Mucosa of stomach (tissue), 1 donor: Measurements from ENCODE around the gene METTL23.
"Not testable (repeated sequence)": the region's sequence is repeated elsewhere in the genome, so short reads cannot be mapped to it uniquely, and the experiment has no call there.

Source experiments
- H3K27me3 ChIP-seq: one replicate; pipeline ENCODE4 v1.7.0; 2013; ENCODE audit warnings: mild to moderate bottlenecking, low read length; ENCODE audit not compliant: control insufficient read depth, insufficient read depth
- H3K36me3 ChIP-seq: one replicate; pipeline ENCODE4 v1.7.0; 2013; ENCODE audit warnings: low read length; ENCODE audit not compliant: control insufficient read depth, insufficient read depth
- H3K4me1 ChIP-seq: one replicate; pipeline ENCODE4 v1.7.0; 2013; ENCODE audit warnings: mild to moderate bottlenecking, low read length; ENCODE audit not compliant: control insufficient read depth, insufficient read depth
- H3K4me3 ChIP-seq: one replicate; pipeline ENCODE4 v1.7.0; 2013; ENCODE audit warnings: low read length
- H3K9ac ChIP-seq: one replicate; pipeline ENCODE4 v1.7.0; 2013; ENCODE audit warnings: mild to moderate bottlenecking, low read length, moderate library complexity
- H3K9me3 ChIP-seq: one replicate; pipeline ENCODE4 v1.7.0; 2013; ENCODE audit warnings: mild to moderate bottlenecking, low read length, moderate library complexity; ENCODE audit not compliant: control insufficient read depth
- donor health status: Pancreatic carcinoma.

METTL23 gene

GRCh38 chr17:76720941-76721340, 5.7 kb upstream of the METTL23 start:
- Histone ChIP-seq H3K36me3 (peaks cover 7% of the 10 kb centered on the region), H3K9ac (no peak overlapping the region), H3K4me3 (no peak overlapping the region), H3K9me3 (no peaks in the 10 kb centered on the region), H3K4me1 (peaks cover 11% of the 10 kb centered on the region), H3K27me3 (no peaks in the 10 kb centered on the region)

GRCh38 chr17:76721463-76721862, 5.2 kb upstream of the METTL23 start:
- Histone ChIP-seq H3K27me3 (no peaks in the 10 kb centered on the region), H3K9ac (no peak overlapping the region), H3K4me3 (no peak overlapping the region), H3K4me1 (peaks cover 11% of the 10 kb centered on the region), H3K9me3 (no peaks in the 10 kb centered on the region), H3K36me3 (peaks cover 7% of the 10 kb centered on the region)

- Histone ChIP-seq H3K4me3 (no peak overlapping the region), H3K27me3 (no peaks in the 10 kb centered on the region), H3K9ac (no peak overlapping the region), H3K4me1 (peaks cover 11% of the 10 kb centered on the region), H3K9me3 (no peaks in the 10 kb centered on the region), H3K36me3 (peaks cover 5% of the 10 kb centered on the region)
Observed at GRCh38 chr17:76722279-76722678, 4.4 kb upstream of the METTL23 start.

- not testable (repeated sequence) for H3K9ac ChIP-seq, H3K9me3 ChIP-seq, H3K36me3 ChIP-seq, H3K27me3 ChIP-seq, H3K4me3 ChIP-seq
- H3K4me1 ChIP-seq: peaks cover 14% of the 10 kb centered on the region
Observed at GRCh38 chr17:76722977-76723376, 3.7 kb upstream of the METTL23 start.

- Histone ChIP-seq H3K27me3 (no peaks in the 10 kb centered on the region), H3K9ac (no peak overlapping the region), H3K9me3 (no peaks in the 10 kb centered on the region), H3K4me3 (no peak overlapping the region), H3K36me3 (peaks cover 3% of the 10 kb centered on the region), H3K4me1 (peaks cover 20% of the 10 kb centered on the region)
Observed at GRCh38 chr17:76723812-76724211, 2.8 kb upstream of the METTL23 start.

GRCh38 chr17:76725580-76726230, 934 bp upstream of the METTL23 start:
- Histone ChIP-seq H3K4me3 (peak overlapping the region; percentile 68), H3K4me1 (peaks cover 20% of the 10 kb centered on the region), H3K9ac (peak overlapping the region; percentile 89), H3K27me3 (no peaks in the 10 kb centered on the region), H3K9me3 (no peaks in the 10 kb centered on the region), H3K36me3 (no peaks in the 10 kb centered on the region)

GRCh38 chr17:76726231-76726775, 336 bp upstream of the METTL23 start, which contains the start of gene JMJD6:
Gene JMJD6 (minus strand): TSS chr17:76726606. CDS start chr17:76726475, 131 bp downstream.
- H3K27me3 ChIP-seq: no peaks in the 10 kb centered on the region
- H3K4me1 ChIP-seq: peaks cover 20% of the 10 kb centered on the region
- peak within 1 kb of the TSS; percentile 92 for H3K9ac ChIP-seq
- no peaks in the 10 kb centered on the region for H3K9me3 ChIP-seq
- H3K4me3 ChIP-seq: peak within 1 kb of the TSS; percentile 68
- no peaks in the 10 kb centered on the region for H3K36me3 ChIP-seq

- peaks cover 20% of the 10 kb centered on the region for H3K4me1 ChIP-seq
Observed at GRCh38 chr17:76727745-76728456, 1.3 kb downstream of the METTL23 start.

GRCh38 chr17:76731800-76732733, 5.4 kb downstream of the METTL23 start:
- H3K4me3 ChIP-seq, H3K9me3 ChIP-seq, H3K27me3 ChIP-seq, H3K36me3 ChIP-seq, H3K9ac ChIP-seq: not testable (repeated sequence)
- peaks cover 21% of the 10 kb centered on the region for H3K4me1 ChIP-seq

More at GRCh38 chr17:76727745-76728456, 1.3 kb downstream of the METTL23 start:
- H3K9ac ChIP-seq: peak overlapping the region; percentile 92
- no peaks in the 10 kb centered on the region for H3K9me3 ChIP-seq
- no peaks in the 10 kb centered on the region for H3K27me3 ChIP-seq
- peak overlapping the region; percentile 58 for H3K4me3 ChIP-seq
- H3K36me3 ChIP-seq: no peaks in the 10 kb centered on the region

- Histone ChIP-seq H3K36me3 (no peaks in the 10 kb centered on the region), H3K4me3 (no peak overlapping the region), H3K9ac (no peak overlapping the region)
Observed at GRCh38 chr17:76732734-76733617, 6.3 kb downstream of the METTL23 start.

GRCh38 chr17:76733618-76733957, 6.9 kb downstream of the METTL23 start:
- H3K9me3 ChIP-seq: no peaks in the 10 kb centered on the region
- H3K4me1 ChIP-seq: peaks cover 12% of the 10 kb centered on the region
- H3K27me3 ChIP-seq: no peaks in the 10 kb centered on the region
- H3K9ac ChIP-seq: no peak overlapping the region
- no peak overlapping the region for H3K4me3 ChIP-seq
- no peaks in the 10 kb centered on the region for H3K36me3 ChIP-seq

More at GRCh38 chr17:76732734-76733617, 6.3 kb downstream of the METTL23 start:
- no peaks in the 10 kb centered on the region for H3K27me3 ChIP-seq
- no peaks in the 10 kb centered on the region for H3K9me3 ChIP-seq
- peaks cover 18% of the 10 kb centered on the region for H3K4me1 ChIP-seq
